ENCODE measurements around the gene PFDN4. TPM values are rescaled to one million over a fixed set of nuclear protein-coding genes. Genes with fewer than 3 reads are reported as not detected.

PFDN4 gene
- total and polyA plus RNA-seq, 7 experiments from 2014 or later: 14.6 to 46.5 (median 19.7) TPM

DNA sequence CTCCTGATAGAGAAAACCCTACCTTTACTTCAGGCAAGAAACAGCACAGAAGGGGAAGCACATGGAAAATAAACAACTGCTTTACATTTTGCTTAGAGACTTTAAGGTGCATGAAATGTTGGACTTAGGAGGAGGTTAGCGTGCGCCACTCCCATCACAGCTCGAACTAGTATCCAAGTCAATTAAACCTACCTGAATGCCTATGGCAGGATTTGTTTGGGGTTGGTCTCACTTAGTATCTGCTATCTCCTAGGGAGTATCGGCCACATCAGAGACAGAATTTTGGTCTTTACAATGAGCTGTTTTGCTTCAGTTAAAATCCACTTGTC, 46.1 kb upstream of the PFDN4 start:
- H3K4me3 ChIP-seq (ENCODE audit: low read length): no peak overlapping the region
- ChIA-PET CTCF (no interaction called here), POLR2A (no interaction called here)
- no peak overlapping the region for H3K27ac ChIP-seq (ENCODE audit: low read depth, low read length)
- intact Hi-C loops (cut with micrococcal nuclease): no loop called here
- H3K9me3 ChIP-seq (ENCODE audit: control insufficient read depth in 2 of 3, low read length in 3 of 3): no peaks in the 10 kb centered on the region
- H3K4me1 ChIP-seq (ENCODE audit: control insufficient read depth in 2 of 2, insufficient read depth in 2 of 2, low read length in 2 of 2): no peaks in the 10 kb centered on the region
- H3K27ac Mint-ChIP-seq: no peak overlapping the region
- H3K4me3 Mint-ChIP-seq: no peak overlapping the region
- no peaks in the 10 kb centered on the region for H3K27me3 ChIP-seq (ENCODE audit: control insufficient read depth in 2 of 2, insufficient read depth in 2 of 2, low read length in 2 of 2)
- H3K27me3 Mint-ChIP-seq: peaks cover 23 to 41% (median 26%) of the 10 kb centered on the region in 5 donors
- H3K36me3 Mint-ChIP-seq: no peaks in the 10 kb centered on the region
- H3K4me1 Mint-ChIP-seq: no peaks in the 10 kb centered on the region
- no peak for DNase-seq
- peaks cover 0 to 2% (median 0%) of the 10 kb centered on the region in 11 donors for H3K9me3 Mint-ChIP-seq
- H3K36me3 ChIP-seq (ENCODE audit: control insufficient read depth in 2 of 3, insufficient read depth in 3 of 3, low read length in 3 of 3): no peaks in the 10 kb centered on the region
- no peak for ATAC-seq

DNA sequence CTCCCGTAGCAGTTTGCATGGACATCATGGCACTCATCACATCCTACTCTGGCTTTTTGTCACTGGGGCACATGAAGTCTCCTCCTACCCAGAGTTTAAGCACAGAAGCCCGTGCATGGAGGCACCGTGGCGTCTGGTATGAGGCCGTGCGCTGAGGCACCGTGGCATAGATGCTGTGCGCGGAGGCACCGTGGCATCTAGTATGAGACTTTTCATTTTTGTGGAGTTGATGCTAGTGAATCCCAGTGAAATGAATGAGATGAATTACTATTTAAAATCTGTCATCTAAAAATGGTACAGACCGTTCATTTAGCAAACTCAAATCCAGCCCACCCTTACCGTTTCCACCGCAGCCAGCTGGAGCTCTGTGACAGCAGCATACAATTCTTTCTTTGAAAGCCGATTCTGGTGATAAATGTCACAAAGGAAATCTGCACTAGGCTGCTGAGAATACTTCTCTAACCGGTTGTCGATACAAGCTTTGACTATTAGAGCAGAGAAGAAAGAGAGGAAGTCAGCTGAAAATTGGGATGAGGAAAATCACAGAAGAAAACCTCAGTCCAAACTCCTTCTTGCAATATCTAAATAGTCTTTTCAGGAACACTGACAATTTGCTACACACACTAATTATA, 45.4 kb upstream of the PFDN4 start:
- CTCF ChIA-PET: no interaction called here
- Mint-ChIP-seq H3K4me1 (no peaks in the 10 kb centered on the region), H3K27ac (no peak overlapping the region), H3K9me3 (peaks cover 0 to 2% (median 0%) of the 10 kb centered on the region in 11 donors), H3K4me3 (no peak overlapping the region), H3K36me3 (no peaks in the 10 kb centered on the region), H3K27me3 (peaks cover 23 to 41% (median 28%) of the 10 kb centered on the region in 5 donors)
- POLR2A ChIA-PET: no interaction called here
- ATAC-seq: no peak
- no peaks in the 10 kb centered on the region for H3K9me3 ChIP-seq (ENCODE audit: control insufficient read depth in 2 of 3, low read length in 3 of 3)
- intact Hi-C loops (cut with micrococcal nuclease): no loop called here
- DNase-seq: no peak
- H3K4me1 ChIP-seq (ENCODE audit: control insufficient read depth in 2 of 2, insufficient read depth in 2 of 2, low read length in 2 of 2): no peaks in the 10 kb centered on the region
- H3K4me3 ChIP-seq (ENCODE audit: low read length): no peak overlapping the region
- no peaks in the 10 kb centered on the region for H3K27me3 ChIP-seq (ENCODE audit: control insufficient read depth in 2 of 2, insufficient read depth in 2 of 2, low read length in 2 of 2)
- H3K36me3 ChIP-seq (ENCODE audit: control insufficient read depth in 2 of 3, insufficient read depth in 3 of 3, low read length in 3 of 3): no peaks in the 10 kb centered on the region
- H3K27ac ChIP-seq (ENCODE audit: low read depth, low read length): no peak overlapping the region

- DNase-seq (no peak), ATAC-seq (no peak)
- Mint-ChIP-seq H3K27ac (no peak overlapping the region), H3K4me3 (no peak overlapping the region), H3K27me3 (peaks cover 29 to 48% (median 37%) of the 10 kb centered on the region in 5 donors), H3K36me3 (no peaks in the 10 kb centered on the region), H3K4me1 (peaks cover 0 to 2% (median 0%) of the 10 kb centered on the region in 7 donors), H3K9me3 (peaks cover 0 to 2% (median 0%) of the 10 kb centered on the region in 11 donors)
- H3K4me3 ChIP-seq (ENCODE audit: low read length): no peak overlapping the region
- ChIA-PET POLR2A (no interaction called here), CTCF (no interaction called here)
- H3K27ac ChIP-seq (ENCODE audit: low read depth, low read length): no peak overlapping the region
- no peaks in the 10 kb centered on the region for H3K4me1 ChIP-seq (ENCODE audit: control insufficient read depth in 2 of 2, insufficient read depth in 2 of 2, low read length in 2 of 2)
- H3K36me3 ChIP-seq (ENCODE audit: control insufficient read depth in 2 of 3, insufficient read depth in 3 of 3, low read length in 3 of 3): no peaks in the 10 kb centered on the region
- H3K9me3 ChIP-seq (ENCODE audit: control insufficient read depth in 2 of 3, low read length in 3 of 3): no peaks in the 10 kb centered on the region
- H3K27me3 ChIP-seq (ENCODE audit: control insufficient read depth in 2 of 2, insufficient read depth in 2 of 2, low read length in 2 of 2): no peaks in the 10 kb centered on the region
- intact Hi-C loops (cut with micrococcal nuclease): no loop called here
These were observed 44.5 kb upstream of the PFDN4 start for GRCh38 chr20:54163402-54163801.

DNA sequence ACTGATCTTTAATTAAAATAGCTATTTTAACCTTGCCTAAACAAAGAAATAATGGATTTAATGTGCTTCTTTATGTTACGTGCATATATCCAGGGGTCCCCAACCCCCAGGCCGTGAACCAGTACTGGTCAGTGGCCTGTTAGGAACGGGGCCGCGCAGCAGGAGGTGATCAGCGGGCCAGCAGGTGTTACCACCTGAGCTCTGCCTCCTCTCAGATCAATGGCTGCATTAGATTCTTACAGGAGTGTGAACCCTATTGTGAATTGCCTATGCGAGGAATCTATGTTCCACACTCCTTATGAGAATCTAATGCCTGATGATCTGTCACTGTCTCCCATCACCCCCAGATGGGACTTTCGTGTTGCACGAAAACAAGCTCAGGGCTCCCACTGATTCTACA, 42.9 kb upstream of the PFDN4 start:
- Histone ChIP-seq H3K9me3 (ENCODE audit: control insufficient read depth in 2 of 3, low read length in 3 of 3) (no peaks in the 10 kb centered on the region), H3K4me3 (ENCODE audit: low read length) (no peak overlapping the region), H3K4me1 (ENCODE audit: control insufficient read depth in 2 of 2, insufficient read depth in 2 of 2, low read length in 2 of 2) (no peaks in the 10 kb centered on the region), H3K36me3 (ENCODE audit: control insufficient read depth in 2 of 3, insufficient read depth in 3 of 3, low read length in 3 of 3) (no peaks in the 10 kb centered on the region), H3K27me3 (ENCODE audit: control insufficient read depth in 2 of 2, insufficient read depth in 2 of 2, low read length in 2 of 2) (no peaks in the 10 kb centered on the region), H3K27ac (ENCODE audit: low read depth, low read length) (no peak overlapping the region)
- Mint-ChIP-seq H3K27ac (no peak overlapping the region), H3K9me3 (peaks cover 0 to 4% (median 0%) of the 10 kb centered on the region in 11 donors), H3K27me3 (peaks cover 44 to 64% (median 52%) of the 10 kb centered on the region in 5 donors), H3K4me1 (peaks cover 0 to 5% (median 0%) of the 10 kb centered on the region in 7 donors), H3K4me3 (no peak overlapping the region), H3K36me3 (no peaks in the 10 kb centered on the region)
- ATAC-seq (no peak), DNase-seq (no peak)
- ChIA-PET CTCF (interaction anchor here (0.7 kb wide), 1 partner anchor 32 kb away, joined by 3 read pairs; no protein-coding TSS in a partner anchor), POLR2A (no interaction called here)
- intact Hi-C loops (cut with micrococcal nuclease): no loop called here

DNA sequence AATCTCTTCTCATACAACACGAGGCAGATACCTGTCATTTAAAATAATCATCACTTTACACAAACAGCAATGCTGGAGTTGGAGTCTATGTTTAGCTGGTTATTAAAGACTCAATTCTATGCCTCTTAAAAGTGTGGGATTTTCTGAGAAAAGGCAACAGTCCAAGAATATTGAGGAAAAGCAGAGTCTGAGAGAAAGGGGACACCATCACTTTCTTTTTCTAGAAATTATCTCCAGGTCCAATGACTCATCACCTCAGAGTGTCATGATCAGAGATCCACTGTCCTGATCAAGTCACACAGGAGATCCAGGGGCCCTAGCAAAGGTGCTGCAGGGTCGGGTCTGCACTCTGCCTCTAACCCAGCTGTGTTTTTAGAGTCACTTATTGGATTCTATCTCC, 42.1 kb upstream of the PFDN4 start:
- Mint-ChIP-seq H3K4me3 (no peak overlapping the region), H3K4me1 (peaks cover 0 to 5% (median 0%) of the 10 kb centered on the region in 7 donors), H3K27ac (no peak overlapping the region), H3K9me3 (peaks cover 0 to 4% (median 0%) of the 10 kb centered on the region in 11 donors), H3K27me3 (peaks cover 41 to 68% (median 55%) of the 10 kb centered on the region in 5 donors), H3K36me3 (no peaks in the 10 kb centered on the region)
- no peak for ATAC-seq
- Histone ChIP-seq H3K4me1 (ENCODE audit: control insufficient read depth in 2 of 2, insufficient read depth in 2 of 2, low read length in 2 of 2) (no peaks in the 10 kb centered on the region), H3K4me3 (ENCODE audit: low read length) (no peak overlapping the region), H3K27ac (ENCODE audit: low read depth, low read length) (no peak overlapping the region), H3K36me3 (ENCODE audit: control insufficient read depth in 2 of 3, insufficient read depth in 3 of 3, low read length in 3 of 3) (no peaks in the 10 kb centered on the region), H3K9me3 (ENCODE audit: control insufficient read depth in 2 of 3, low read length in 3 of 3) (no peaks in the 10 kb centered on the region), H3K27me3 (ENCODE audit: control insufficient read depth in 2 of 2, insufficient read depth in 2 of 2, low read length in 2 of 2) (no peaks in the 10 kb centered on the region)
- CTCF ChIA-PET: no interaction called here
- intact Hi-C loops (cut with micrococcal nuclease): no loop called here
- no peak for DNase-seq
- POLR2A ChIA-PET: no interaction called here

GRCh38 chr20:54166987-54167662, 40.8 kb upstream of the PFDN4 start:
- ATAC-seq: no peak
- Histone ChIP-seq H3K4me3 (ENCODE audit: low read length) (no peak overlapping the region), H3K9me3 (ENCODE audit: control insufficient read depth in 2 of 3, low read length in 3 of 3) (no peaks in the 10 kb centered on the region), H3K4me1 (ENCODE audit: control insufficient read depth in 2 of 2, insufficient read depth in 2 of 2, low read length in 2 of 2) (no peaks in the 10 kb centered on the region), H3K36me3 (ENCODE audit: control insufficient read depth in 2 of 3, insufficient read depth in 3 of 3, low read length in 3 of 3) (no peaks in the 10 kb centered on the region), H3K27ac (ENCODE audit: low read depth, low read length) (no peak overlapping the region), H3K27me3 (ENCODE audit: control insufficient read depth in 2 of 2, insufficient read depth in 2 of 2, low read length in 2 of 2) (peaks cover 0 to 3% of the 10 kb centered on the region in 2 donors)
- intact Hi-C loops (cut with micrococcal nuclease): no loop called here
- Mint-ChIP-seq H3K4me3 (no peak overlapping the region), H3K27ac (no peak overlapping the region), H3K36me3 (no peaks in the 10 kb centered on the region), H3K27me3 (peaks cover 44 to 74% (median 63%) of the 10 kb centered on the region in 5 donors), H3K4me1 (peaks cover 0 to 5% (median under 1%) of the 10 kb centered on the region in 7 donors), H3K9me3 (peaks cover 0 to 4% (median 0%) of the 10 kb centered on the region in 11 donors)
- ChIA-PET CTCF (no interaction called here), POLR2A (no interaction called here)
- no peak for DNase-seq
